K562 (cell line): Measurements from ENCODE around the gene CARM1. TPM values are rescaled to one million over a fixed set of nuclear protein-coding genes. Genes with fewer than 3 reads are reported as not detected.

ENCODE experiments used
- ERF ChIP-seq: fragments of 450-650 bp; formaldehyde crosslinking; IDR thresholded peaks from 2 replicates; pipeline ENCODE4 v1.4.0; 2020; ENCODE audit warnings: mild to moderate bottlenecking, mixed read lengths
- FIP1L1 ChIP-seq: fragments of 200-400 bp; formaldehyde crosslinking; IDR thresholded peaks from 2 replicates; pipeline ENCODE4 v1.6.1; 2018; ENCODE audit warnings: mild to moderate bottlenecking, low read depth, low read length; ENCODE audit not compliant: poor library complexity, severe bottlenecking
- KDM4B ChIP-seq, 2 experiments: fragments of 450-650 bp in 1 of 2; sonication (generic) in 1 of 2; IDR thresholded peaks; 2 replicates each; pipeline ENCODE4 v1.6.1; 2016 to 2017; ENCODE audit warnings: borderline replicate concordance in 2 of 2, antibody characterized with exemption in 1 of 2, low read depth in 1 of 2, mild to moderate bottlenecking in 1 of 2
- KLF10 ChIP-seq: fragments of 250-450 bp; sonication (Bioruptor Pico); IDR thresholded peaks from 2 replicates; pipeline ENCODE4 v1.6.1; 2021; ENCODE audit warnings: matching md5 sums
- NONO ChIP-seq, 2 experiments: fragments of 200-400 bp in 1 of 2; fragments of 450-650 bp in 1 of 2; formaldehyde crosslinking in 1 of 2; IDR thresholded peaks; 2 replicates each; pipeline ENCODE4 v1.6.1; 2017; ENCODE audit warnings: low read depth in 2 of 2, mild to moderate bottlenecking in 2 of 2, moderate library complexity in 2 of 2, low read length in 1 of 2
- NRF1 ChIP-seq, 2 experiments: fragments of 450-650 bp; IDR thresholded peaks in 1 of 2; conservative IDR thresholded peaks in 1 of 2; 2 replicates each; pipeline ENCODE4 v1.6.1; 2014; ENCODE audit warnings: mild to moderate bottlenecking in 2 of 2
- POLR3A ChIP-seq: IDR thresholded peaks from 2 replicates; pipeline ENCODE4 v1.6.1; 2011; ENCODE audit warnings: borderline replicate concordance, mild to moderate bottlenecking, moderate library complexity; ENCODE audit not compliant: insufficient read length, insufficient read depth; ENCODE audit errors: extremely low read depth
- RAD51 ChIP-seq: fragments of 450-650 bp; IDR thresholded peaks from 2 replicates; pipeline ENCODE4 v1.7.1; 2016; ENCODE audit warnings: low read depth, mild to moderate bottlenecking, borderline replicate concordance
- STAG1 ChIP-seq: sonication (generic); formaldehyde crosslinking; IDR thresholded peaks from 2 replicates; pipeline ENCODE4 v1.5.0; 2020; ENCODE audit warnings: missing genetic modification reagents, borderline replicate concordance
- TRIM28 ChIP-seq: fragments of 450-650 bp; IDR thresholded peaks from 2 replicates; pipeline ENCODE4 v1.6.1; 2017
- XRCC4 ChIP-seq: IDR thresholded peaks from one replicate; pipeline ENCODE4 v1.6.1; 2011; ENCODE audit not compliant: insufficient read depth, insufficient read length; ENCODE audit errors: extremely low read depth
- ZNF217 ChIP-seq: sonication (generic); formaldehyde crosslinking; IDR thresholded peaks from 2 replicates; pipeline ENCODE4 v1.8.0; 2022; ENCODE audit warnings: mild to moderate bottlenecking, missing genetic modification reagents
- ZNF282 ChIP-seq: sonication (generic); formaldehyde crosslinking; IDR thresholded peaks from 2 replicates; pipeline ENCODE4 v1.8.1; 2023; ENCODE audit warnings: missing genetic modification reagents
- ZNF436 ChIP-seq: fragments of 250-450, 450-650 bp; sonication (Bioruptor Pico); formaldehyde crosslinking; IDR thresholded peaks from 2 replicates; pipeline ENCODE4 v1.7.0; 2020; ENCODE audit warnings: mild to moderate bottlenecking
- ZNF778 ChIP-seq: fragments of 450-650 bp; formaldehyde crosslinking; IDR thresholded peaks from 2 replicates; pipeline ENCODE4 v1.4.0; 2020; ENCODE audit warnings: mild to moderate bottlenecking, moderate library complexity
- ZNF79 ChIP-seq: fragments of 250-450 bp; sonication (Bioruptor Pico); IDR thresholded peaks from 2 replicates; pipeline ENCODE4 v1.4.0; 2020; ENCODE audit warnings: low read depth, mild to moderate bottlenecking, moderate library complexity
- polyA plus RNA-seq, 8 experiments: library from polyadenylated mRNA; depleted of rRNA in 4 of 8; stranded (reverse) in 5 of 8; unstranded in 3 of 8; fragments of >200 nt; fragmentation: Nextera tagmentation in 2 of 8; fragmentation: Illumina TruSeq in 1 of 8; extraction: Ambion mirVana in 2 of 8; extraction: Trizol in 1 of 8; gene quantifications; 2 replicates each; pipeline versions ENCODE4 v1.2.1 to v1.2.3, GENCODE V29; 2011 to 2014; ENCODE audit warnings: inconsistent platforms in 1 of 8, missing spikeins in 1 of 8
- total RNA-seq, 7 experiments: library from RNA; depleted of rRNA in 6 of 7; stranded (reverse); fragments of >200 nt in 6 of 7; fragmentation: Illumina TruSeq in 2 of 7; extraction: Trizol in 2 of 7; gene quantifications; 2 replicates each; pipeline versions ENCODE4 v1.2.1 to v1.2.3, GENCODE V29; 2011 to 2021; ENCODE audit warnings: low replicate concordance in 1 of 7
- TF ChIP-seq, protein P1 (sequence below): fragments of 250-450 bp; sonication (Bioruptor Pico); IDR thresholded peaks from 2 replicates; pipeline ENCODE4 v1.5.0; 2021
- TF ChIP-seq, protein P2 (sequence below): fragments of 450-650 bp; formaldehyde crosslinking; conservative IDR thresholded peaks from 2 replicates; pipeline ENCODE4 v1.4.0; 2022; ENCODE audit warnings: mild to moderate bottlenecking, missing genetic modification characterization
- TF ChIP-seq, protein P3 (sequence below), 2 experiments: fragments of 200-800 bp in 1 of 2; sonication (Bioruptor generic) in 1 of 2; sonication (generic) in 1 of 2; formaldehyde crosslinking in 1 of 2; IDR thresholded peaks in 1 of 2; conservative IDR thresholded peaks in 1 of 2; 2 replicates each; pipeline versions ENCODE4 v1.5.0 to v1.6.1; 2016 to 2020; ENCODE audit warnings: missing compliant biosample characterization in 1 of 2, missing genetic modification characterization in 1 of 2, missing genetic modification reagents in 1 of 2
- TF ChIP-seq, protein P4 (sequence below): sonication (generic); formaldehyde crosslinking; IDR thresholded peaks from 2 replicates; pipeline ENCODE4 v1.8.0; 2022; ENCODE audit warnings: mild to moderate bottlenecking, missing genetic modification reagents
- TF ChIP-seq, protein P5 (sequence below): conservative IDR thresholded peaks from 2 replicates; pipeline ENCODE4 v1.6.1; 2011; ENCODE audit warnings: low read depth, mild to moderate bottlenecking, low read length; ENCODE audit not compliant: control insufficient read depth

The CARM1 gene
- total and polyA plus RNA-seq, 9 of the 15 experiments (the other 6 are each of a cell fraction or from before 2014, with no cell fraction given), result 0.36 to 86.0 (median 29.7) TPM

DNA sequence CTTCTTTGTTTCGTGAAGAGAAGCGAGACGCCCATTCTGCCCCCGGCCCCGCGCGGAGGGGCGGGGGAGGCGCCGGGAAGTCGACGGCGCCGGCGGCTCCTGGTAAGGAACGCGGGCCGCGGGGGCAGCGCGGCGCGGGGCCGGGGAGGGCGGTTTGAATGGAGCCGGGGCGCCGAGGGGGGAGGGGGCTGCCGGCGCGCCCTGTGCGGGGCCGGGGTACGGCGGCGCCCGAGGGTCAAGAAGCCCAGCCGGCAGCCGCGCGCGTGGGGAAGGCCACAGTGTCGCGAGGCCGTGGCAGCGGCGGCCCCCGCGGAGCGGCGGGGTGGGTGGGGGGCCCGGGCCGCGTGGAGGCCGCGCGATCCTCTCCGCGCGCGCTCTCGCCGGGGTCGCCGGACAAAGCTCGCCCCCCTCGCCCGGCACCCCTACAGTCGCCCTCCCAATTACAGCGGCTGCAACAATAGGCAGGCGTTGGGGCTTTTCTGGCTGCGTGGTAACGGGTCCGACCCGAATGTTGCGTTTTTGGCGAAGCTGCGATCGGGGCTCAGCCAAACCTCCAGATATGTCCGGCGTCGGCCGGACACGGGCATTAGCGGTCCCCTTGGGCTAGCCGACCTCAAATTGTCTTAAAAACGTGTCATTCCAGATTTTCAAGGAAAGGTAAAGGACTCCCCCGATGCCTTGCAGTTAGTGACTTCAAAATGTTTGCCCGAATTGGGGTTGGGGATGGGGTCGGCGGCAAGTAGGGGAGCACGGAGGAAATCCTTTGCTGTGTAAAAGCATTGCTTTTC is 89.9 kb downstream of the CARM1 start (continued):
- TF ChIP-seq NRF1 (conservative IDR thresholded peaks at IDR 0.05 in 1 of 2, IDR thresholded peaks at IDR 0.05 in 1 of 2), result no peak
- TF ChIP-seq POLR3A, result no peak
- TF ChIP-seq RAD51, result no peak
- TF ChIP-seq, protein P1, sequence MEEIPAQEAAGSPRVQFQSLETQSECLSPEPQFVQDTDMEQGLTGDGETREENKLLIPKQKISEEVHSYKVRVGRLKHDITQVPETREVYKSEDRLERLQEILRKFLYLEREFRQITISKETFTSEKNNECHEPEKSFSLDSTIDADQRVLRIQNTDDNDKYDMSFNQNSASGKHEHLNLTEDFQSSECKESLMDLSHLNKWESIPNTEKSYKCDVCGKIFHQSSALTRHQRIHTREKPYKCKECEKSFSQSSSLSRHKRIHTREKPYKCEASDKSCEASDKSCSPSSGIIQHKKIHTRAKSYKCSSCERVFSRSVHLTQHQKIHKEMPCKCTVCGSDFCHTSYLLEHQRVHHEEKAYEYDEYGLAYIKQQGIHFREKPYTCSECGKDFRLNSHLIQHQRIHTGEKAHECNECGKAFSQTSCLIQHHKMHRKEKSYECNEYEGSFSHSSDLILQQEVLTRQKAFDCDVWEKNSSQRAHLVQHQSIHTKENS (CRISPR knock-in tag), result no peak
- no peak for TF ChIP-seq ZNF436
- TF ChIP-seq, protein P2, sequence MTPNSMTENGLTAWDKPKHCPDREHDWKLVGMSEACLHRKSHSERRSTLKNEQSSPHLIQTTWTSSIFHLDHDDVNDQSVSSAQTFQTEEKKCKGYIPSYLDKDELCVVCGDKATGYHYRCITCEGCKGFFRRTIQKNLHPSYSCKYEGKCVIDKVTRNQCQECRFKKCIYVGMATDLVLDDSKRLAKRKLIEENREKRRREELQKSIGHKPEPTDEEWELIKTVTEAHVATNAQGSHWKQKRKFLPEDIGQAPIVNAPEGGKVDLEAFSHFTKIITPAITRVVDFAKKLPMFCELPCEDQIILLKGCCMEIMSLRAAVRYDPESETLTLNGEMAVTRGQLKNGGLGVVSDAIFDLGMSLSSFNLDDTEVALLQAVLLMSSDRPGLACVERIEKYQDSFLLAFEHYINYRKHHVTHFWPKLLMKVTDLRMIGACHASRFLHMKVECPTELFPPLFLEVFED, result no peak
- TF ChIP-seq KDM4B (IDR thresholded peaks at IDR 0.05; ENCODE audit: borderline replicate concordance in 2 of 2, low read depth in 1 of 2), result no peak
- TF ChIP-seq STAG1 (CRISPR knock-in tag), result no peak
- TF ChIP-seq, protein P3, sequence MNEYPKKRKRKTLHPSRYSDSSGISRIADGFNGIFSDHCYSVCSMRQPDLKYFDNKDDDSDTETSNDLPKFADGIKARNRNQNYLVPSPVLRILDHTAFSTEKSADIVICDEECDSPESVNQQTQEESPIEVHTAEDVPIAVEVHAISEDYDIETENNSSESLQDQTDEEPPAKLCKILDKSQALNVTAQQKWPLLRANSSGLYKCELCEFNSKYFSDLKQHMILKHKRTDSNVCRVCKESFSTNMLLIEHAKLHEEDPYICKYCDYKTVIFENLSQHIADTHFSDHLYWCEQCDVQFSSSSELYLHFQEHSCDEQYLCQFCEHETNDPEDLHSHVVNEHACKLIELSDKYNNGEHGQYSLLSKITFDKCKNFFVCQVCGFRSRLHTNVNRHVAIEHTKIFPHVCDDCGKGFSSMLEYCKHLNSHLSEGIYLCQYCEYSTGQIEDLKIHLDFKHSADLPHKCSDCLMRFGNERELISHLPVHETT (CRISPR knock-in tag; conservative IDR thresholded peaks at IDR 0.05 in 1 of 2, IDR thresholded peaks at IDR 0.05 in 1 of 2), result peak in 1 of 2 experiments; percentile 85; a peak in 1 of 4 replicates
- no peak for TF ChIP-seq FIP1L1
- no peak for TF ChIP-seq ZNF217 (CRISPR knock-in tag)
- no peak for TF ChIP-seq ERF (CRISPR knock-in tag)
- no peak for TF ChIP-seq ZNF778 (CRISPR knock-in tag)
- TF ChIP-seq, protein P4, sequence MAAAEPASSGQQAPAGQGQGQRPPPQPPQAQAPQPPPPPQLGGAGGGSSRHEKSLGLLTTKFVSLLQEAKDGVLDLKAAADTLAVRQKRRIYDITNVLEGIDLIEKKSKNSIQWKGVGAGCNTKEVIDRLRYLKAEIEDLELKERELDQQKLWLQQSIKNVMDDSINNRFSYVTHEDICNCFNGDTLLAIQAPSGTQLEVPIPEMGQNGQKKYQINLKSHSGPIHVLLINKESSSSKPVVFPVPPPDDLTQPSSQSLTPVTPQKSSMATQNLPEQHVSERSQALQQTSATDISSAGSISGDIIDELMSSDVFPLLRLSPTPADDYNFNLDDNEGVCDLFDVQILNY (CRISPR knock-in tag), result no peak
- no peak for TF ChIP-seq ZNF282 (CRISPR knock-in tag)
- no peak for TF ChIP-seq XRCC4
- TF ChIP-seq TRIM28, result no peak
- TF ChIP-seq ZNF79, result no peak
- no peak for TF ChIP-seq KLF10 (CRISPR knock-in tag)
- TF ChIP-seq, protein P5, sequence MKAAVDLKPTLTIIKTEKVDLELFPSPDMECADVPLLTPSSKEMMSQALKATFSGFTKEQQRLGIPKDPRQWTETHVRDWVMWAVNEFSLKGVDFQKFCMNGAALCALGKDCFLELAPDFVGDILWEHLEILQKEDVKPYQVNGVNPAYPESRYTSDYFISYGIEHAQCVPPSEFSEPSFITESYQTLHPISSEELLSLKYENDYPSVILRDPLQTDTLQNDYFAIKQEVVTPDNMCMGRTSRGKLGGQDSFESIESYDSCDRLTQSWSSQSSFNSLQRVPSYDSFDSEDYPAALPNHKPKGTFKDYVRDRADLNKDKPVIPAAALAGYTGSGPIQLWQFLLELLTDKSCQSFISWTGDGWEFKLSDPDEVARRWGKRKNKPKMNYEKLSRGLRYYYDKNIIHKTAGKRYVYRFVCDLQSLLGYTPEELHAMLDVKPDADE, result peak; percentile 24; the same call in 1 of the 2 replicates
- TF ChIP-seq NONO (IDR thresholded peaks at IDR 0.05; ENCODE audit: low read depth in 2 of 2, low read length in 1 of 2), result no peak
